Activated T-cell treated with anti-CD3 and anti-CD28 coated beads, Interleukin-2, amount 50 U/mL, for 72 hours (primary cell): ENCODE results near the gene CCN2. TPM values are rescaled to one million over a fixed set of nuclear protein-coding genes. Genes with fewer than 3 reads are reported as not detected.
"Not testable (repeated sequence)": the region's sequence is repeated elsewhere in the genome, so short reads cannot be mapped to it uniquely, and the experiment has no call there.

Experiments used
- ATAC-seq, 2 donors: fragments of 150-1000 bp; cut with Tn5 transposase; replicated peaks in 1 of 2; 2 replicates each; pipeline ENCODE4 v1.10.0; 2021; ENCODE audit warnings: moderate library complexity in 2 of 2, mild to moderate bottlenecking in 1 of 2
- DNase-seq, 2 donors: peaks; one replicate each; pipeline ENCODE4 v3.0.0; 2021 to 2022; ENCODE audit warnings: mixed read lengths in 1 of 2
- H3K27ac Mint-ChIP-seq: one replicate; pipeline ENCODE4 v1.8.0; 2022; ENCODE audit warnings: mild to moderate bottlenecking, moderate library complexity, mixed read lengths
- H3K27me3 Mint-ChIP-seq: one replicate; pipeline ENCODE4 v1.8.0; 2022; ENCODE audit warnings: low read depth, mixed read lengths
- H3K36me3 Mint-ChIP-seq, 2 donors: one replicate each; pipeline ENCODE4 v1.8.0; 2022; ENCODE audit warnings: mixed read lengths in 2 of 2, mild to moderate bottlenecking in 1 of 2; ENCODE audit not compliant: insufficient read depth in 2 of 2
- H3K4me1 Mint-ChIP-seq: one replicate; pipeline ENCODE4 v1.8.0; 2022; ENCODE audit warnings: low read depth, mixed read lengths
- H3K4me3 Mint-ChIP-seq, 2 donors: one replicate each; pipeline ENCODE4 v1.8.0; 2022; ENCODE audit warnings: mild to moderate bottlenecking in 2 of 2, mixed read lengths in 2 of 2, moderate library complexity in 2 of 2
- H3K9me3 Mint-ChIP-seq, 2 donors: one replicate each; pipeline ENCODE4 v1.8.0; 2022; ENCODE audit warnings: mixed read lengths in 2 of 2
- total RNA-seq, 2 donors: library from RNA; stranded (reverse); gene quantifications; one replicate each; pipeline ENCODE4 v1.2.3, GENCODE V29; 2022

Gene CCN2
- total RNA-seq, 2 donors from 2014 or later = not detected

GRCh38 chr6:131901326-131901873 is 49.8 kb downstream of the CCN2 start:
- H3K4me3 Mint-ChIP-seq, H3K9me3 Mint-ChIP-seq, ATAC-seq, H3K27ac Mint-ChIP-seq, H3K36me3 Mint-ChIP-seq, H3K27me3 Mint-ChIP-seq, DNase-seq, H3K4me1 Mint-ChIP-seq: not testable (repeated sequence)

DNA sequence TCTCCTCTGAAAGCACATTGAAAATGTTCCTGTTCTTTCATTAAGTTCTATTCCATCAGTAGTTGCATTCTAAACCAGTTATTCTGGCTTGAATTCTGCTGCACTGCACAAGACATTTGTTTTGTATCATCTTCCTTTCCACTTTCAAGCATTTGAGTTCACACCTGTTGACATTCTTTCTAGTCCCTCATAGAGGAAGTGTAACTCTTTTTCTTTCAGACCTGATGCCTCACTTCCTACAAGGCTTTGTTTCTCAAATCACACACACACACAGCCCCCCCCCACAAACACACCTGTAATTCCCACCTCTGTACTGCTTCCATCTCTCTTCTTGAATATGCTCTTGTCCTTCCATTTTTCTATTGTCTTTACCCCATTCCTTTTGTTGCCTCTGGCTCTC is 50.9 kb downstream of the CCN2 start:
- Mint-ChIP-seq H3K27me3 (peaks cover 10% of the 10 kb centered on the region), H3K9me3 (peaks cover 6 to 7% of the 10 kb centered on the region in 2 donors), H3K36me3 (peaks cover 0 to 3% of the 10 kb centered on the region in 2 donors), H3K27ac (no peak overlapping the region), H3K4me3 (no peak overlapping the region), H3K4me1 (peaks cover 2% of the 10 kb centered on the region)
- DNase-seq (no peak), ATAC-seq (no peak)

GRCh38 chr6:131898718-131899117 is 52.5 kb downstream of the CCN2 start:
- peaks cover 6 to 7% of the 10 kb centered on the region in 2 donors for H3K9me3 Mint-ChIP-seq
- no peak for DNase-seq
- peaks cover 7% of the 10 kb centered on the region for H3K4me1 Mint-ChIP-seq
- ATAC-seq = no peak
- H3K27ac Mint-ChIP-seq = no peak overlapping the region
- H3K27me3 Mint-ChIP-seq = peaks cover 21% of the 10 kb centered on the region
- H3K36me3 Mint-ChIP-seq = peaks cover 0 to 3% of the 10 kb centered on the region in 2 donors
- no peak overlapping the region for H3K4me3 Mint-ChIP-seq

Other genes starting within 250 kb of the CCN2 start
- not detected for gene OR2A4, start 250.0 kb downstream of the CCN2 start, total RNA-seq
- gene CTAGE9, start 240.4 kb downstream of the CCN2 start, total RNA-seq = not detected
- 1 to 10 TPM in 1 of 2 donors, under 1 TPM in 1; 0.53 to 1.2 TPM for gene ENPP1, start 143.4 kb downstream of the CCN2 start, total RNA-seq